Stimulated activated CD4-positive, alpha-beta T cell treated with anti-CD3 and anti-CD28 coated beads, Interleukin-1b, Interleukin-23, amount 100 ng/mL, for 24 hours (primary cell): ENCODE results near the gene LTA.
"Not testable (repeated sequence)": the region's sequence is repeated elsewhere in the genome, so short reads cannot be mapped to it uniquely, and the experiment has no call there.

Source experiments
- DNase-seq, 4 experiments: peaks; one replicate each; pipeline ENCODE4 v3.0.0-alpha.2; 2020; ENCODE audit warnings: low read depth in 4 of 4, low spot score in 1 of 4

The LTA gene

DNA sequence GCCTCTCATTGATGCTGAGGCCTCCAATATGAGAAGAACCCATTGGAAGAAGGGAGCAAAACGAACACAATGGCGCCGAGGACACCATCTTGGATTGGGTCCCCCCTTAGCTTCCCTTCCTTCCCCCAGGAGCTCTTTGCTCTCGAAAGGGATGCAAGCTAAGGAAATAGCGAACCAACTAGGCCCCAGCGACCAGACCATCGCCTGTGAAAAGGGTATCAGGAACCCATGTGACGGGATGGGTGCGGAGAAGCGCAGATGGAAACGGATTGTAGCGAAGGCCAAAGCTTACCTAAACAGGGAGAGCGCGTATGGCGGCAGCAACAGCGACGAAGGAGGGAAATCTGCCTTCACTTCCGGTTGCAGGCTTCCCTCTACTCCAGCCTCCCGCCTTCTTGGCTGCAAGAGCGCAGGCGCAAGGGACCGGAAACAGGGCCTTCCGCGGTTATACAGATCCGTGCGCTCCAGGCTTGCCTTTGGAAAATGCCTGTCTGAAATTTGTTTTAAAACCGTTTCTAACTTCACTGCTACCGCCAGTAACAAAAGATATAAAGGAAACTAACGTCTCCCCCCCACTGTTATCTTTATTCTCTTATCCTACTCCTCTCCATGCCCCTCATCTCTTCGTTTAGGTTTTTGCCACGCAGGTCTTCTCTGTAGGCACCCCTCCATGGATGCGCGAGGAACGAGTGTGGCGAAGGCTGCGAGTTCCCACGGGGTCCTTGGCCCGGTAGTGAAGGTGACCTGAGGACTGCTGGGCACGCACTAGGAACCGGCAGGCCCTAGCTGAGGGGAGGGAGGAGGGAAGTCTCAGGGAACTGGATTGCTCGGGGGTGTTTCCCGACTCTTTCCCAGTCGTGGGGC is 30.2 kb upstream of the LTA start, which contains the start of gene DDX39B:
DDX39B (minus strand) TSS at position 346 of the 864 bp plus-strand sequence. CDS start 1,471 bp downstream, outside the sequence.
- peak; percentile 80 to 87 (median 83) for DNase-seq

DNA sequence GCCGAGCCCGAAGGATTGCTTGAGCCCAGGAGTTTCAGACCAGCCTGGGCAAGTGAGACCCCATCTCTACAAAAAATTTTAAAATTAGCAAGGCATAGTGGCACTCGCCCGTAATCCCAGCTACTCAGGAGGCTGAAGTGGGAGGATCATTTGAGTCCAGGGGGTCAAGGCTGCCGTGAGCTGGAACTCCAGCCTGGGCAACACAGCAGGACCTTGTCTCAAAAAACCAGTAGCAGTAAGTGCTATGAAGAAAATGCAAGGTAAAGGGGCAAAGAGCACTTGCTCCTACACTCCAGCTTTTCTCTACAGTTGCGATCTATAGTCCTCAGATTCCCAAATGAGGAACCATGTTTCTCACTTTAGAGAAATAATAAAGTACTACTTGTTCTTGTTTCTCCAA is 28.4 kb upstream of the LTA start:
- DNase-seq, result no peak

GRCh38 chr6:31544676-31545075 is 27.4 kb upstream of the LTA start:
- DNase-seq, result no peak

DNA sequence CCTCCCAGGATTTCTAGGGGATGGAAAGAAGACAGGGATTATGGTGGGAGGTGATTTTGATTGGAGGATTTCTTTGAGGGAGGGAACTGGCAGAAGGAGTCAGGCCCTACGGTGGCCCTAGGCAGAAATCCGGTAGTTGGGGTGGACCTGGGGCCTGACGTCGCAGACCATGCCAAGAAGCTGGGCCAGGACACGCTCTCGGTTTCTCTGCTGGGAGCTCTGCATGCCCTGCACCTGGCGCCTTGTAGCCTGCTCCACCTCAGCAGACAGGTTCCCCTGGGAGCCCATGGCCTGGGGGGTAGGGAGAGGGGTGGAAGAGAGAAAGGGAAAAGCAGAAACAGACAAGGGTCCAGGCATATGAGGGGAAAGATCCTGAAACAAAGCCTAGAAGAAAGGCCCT is 26.8 kb upstream of the LTA start:
- DNase-seq, result no peak

DNA sequence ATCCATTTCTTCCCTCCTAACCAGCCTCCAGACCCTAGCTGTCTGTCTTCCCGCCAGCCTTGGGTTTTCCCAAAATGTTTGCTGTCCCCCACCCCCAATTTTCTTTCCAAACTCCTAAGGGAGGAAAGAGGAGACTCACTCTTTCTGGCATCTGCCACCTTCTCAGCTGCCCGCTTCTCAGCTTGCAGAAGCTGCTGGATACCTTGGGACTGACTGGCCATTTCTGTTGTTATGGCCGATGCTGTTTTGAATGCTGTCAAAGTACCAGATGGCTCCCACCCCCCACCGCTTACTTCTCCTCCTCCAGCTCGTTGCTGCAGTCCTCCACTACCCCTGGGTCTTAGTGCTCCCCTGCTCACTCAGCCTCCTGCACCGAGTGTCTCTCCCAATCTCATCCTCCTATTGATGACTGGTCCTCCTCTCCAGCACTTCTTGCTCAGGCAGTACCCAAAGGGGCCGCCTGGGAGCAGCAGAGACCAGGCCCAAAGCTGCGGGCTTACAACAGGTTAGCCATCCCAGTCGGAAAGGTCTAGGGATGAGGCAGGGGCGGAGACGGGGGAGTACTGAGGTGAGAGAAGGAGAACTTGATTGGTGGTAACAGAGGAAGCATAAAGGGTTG is 25.6 kb upstream of the LTA start, which contains the start of gene ATP6V1G2:
ATP6V1G2 (minus strand) TSS at position 270 of the 619 bp plus-strand sequence; CDS start at position 221, 49 bp downstream.
- DNase-seq, result peak; percentile 62 to 88 (median 74)

- peak; percentile 73 to 91 (median 84) for DNase-seq
Observed at GRCh38 chr6:31546958-31547726, 24.9 kb upstream of the LTA start, which contains the start of gene NFKBIL1. TSS of gene NFKBIL1 (plus strand) at chr6:31547608. CDS start at chr6:31547695, 87 bp downstream.

DNA sequence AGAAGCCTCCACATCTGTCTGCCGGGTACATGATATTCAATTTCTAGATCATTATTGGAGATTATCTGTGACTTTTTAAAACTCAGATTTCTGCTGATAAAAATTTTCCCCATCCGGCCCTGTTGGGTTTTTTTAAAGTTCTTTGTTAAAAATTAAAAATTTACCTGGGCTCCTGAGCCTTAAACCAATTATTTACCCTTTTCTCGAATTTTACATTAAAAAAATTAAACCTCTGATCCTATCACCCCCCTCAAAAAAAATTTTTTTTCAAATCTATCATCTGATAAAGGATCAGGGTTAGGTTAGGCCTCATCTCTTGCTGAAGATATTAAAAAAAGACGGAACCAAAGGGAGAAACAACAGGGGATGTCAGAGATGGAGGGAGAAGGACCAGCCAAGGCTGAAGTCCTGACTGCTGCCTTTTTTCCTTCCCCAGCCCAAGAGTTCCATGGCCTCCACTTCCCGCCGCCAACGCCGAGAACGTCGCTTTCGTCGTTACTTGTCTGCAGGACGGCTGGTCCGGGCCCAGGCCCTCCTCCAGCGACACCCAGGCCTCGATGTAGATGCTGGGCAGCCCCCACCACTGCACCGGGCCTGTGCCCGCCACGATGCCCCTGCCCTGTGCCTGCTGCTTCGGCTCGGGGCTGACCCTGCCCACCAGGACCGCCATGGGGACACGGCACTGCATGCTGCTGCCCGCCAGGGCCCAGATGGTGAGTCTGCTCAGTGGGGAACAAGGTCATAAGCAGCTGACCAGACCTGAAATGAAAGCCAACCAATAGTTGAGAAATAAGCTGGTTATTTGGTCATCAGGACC is 24.2 kb upstream of the LTA start:
- no peak for DNase-seq

GRCh38 chr6:31548544-31548873 is 23.6 kb upstream of the LTA start:
- no peak for DNase-seq

GRCh38 chr6:31551371-31551770 is 20.7 kb upstream of the LTA start:
- DNase-seq, result not testable (repeated sequence)

- DNase-seq, result no peak
Observed at GRCh38 chr6:31556307-31556706, 15.8 kb upstream of the LTA start.

DNA sequence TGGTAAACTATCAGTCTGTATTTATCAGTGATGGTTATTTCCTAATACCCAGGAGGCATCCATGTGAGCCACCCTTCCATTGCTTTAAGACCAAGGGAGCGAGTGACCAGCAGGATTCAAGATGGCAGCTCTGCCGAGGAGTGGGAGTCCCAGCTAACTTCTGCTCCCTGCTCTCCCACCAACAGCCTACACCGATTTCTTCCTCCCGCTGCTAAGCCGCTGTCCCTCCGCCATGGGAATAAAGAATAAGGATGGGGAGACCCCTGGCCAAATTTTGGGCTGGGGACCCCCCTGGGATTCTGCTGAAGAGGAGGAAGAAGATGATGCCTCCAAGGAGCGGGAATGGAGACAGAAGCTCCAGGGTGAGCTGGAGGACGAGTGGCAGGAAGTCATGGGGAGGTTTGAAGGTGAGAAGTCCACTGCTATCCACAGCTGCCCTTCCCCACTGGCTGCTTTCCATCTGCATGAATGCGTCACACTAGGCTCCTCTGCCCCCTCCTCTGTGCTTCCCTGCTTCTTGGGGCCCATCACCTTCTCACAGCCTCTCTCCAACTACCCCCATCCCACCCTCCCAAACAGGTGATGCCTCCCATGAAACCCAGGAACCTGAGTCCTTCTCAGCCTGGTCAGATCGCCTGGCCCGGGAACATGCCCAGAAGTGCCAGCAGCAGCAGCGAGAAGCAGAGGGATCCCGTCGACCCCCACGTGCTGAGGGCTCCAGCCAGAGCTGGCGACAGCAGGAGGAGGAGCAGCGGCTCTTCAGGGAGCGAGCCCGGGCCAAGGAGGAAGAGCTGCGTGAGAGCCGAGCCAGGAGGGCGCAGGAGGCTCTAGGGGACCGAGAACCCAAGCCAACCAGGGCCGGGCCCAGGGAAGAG is 14.4 kb upstream of the LTA start:
- DNase-seq, result no peak

DNA sequence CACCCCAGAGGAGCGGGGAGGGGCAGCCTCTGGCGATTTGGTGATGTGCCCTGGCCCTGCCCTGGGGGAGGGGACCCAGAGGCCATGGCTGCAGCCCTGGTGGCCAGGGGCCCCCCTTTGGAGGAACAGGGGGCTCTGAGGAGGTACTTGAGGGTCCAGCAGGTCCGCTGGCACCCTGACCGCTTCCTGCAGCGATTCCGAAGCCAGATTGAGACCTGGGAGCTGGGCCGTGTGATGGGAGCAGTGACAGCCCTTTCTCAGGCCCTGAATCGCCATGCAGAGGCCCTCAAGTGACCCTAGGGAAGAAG is 13.8 kb upstream of the LTA start:
- no peak for DNase-seq

DNA sequence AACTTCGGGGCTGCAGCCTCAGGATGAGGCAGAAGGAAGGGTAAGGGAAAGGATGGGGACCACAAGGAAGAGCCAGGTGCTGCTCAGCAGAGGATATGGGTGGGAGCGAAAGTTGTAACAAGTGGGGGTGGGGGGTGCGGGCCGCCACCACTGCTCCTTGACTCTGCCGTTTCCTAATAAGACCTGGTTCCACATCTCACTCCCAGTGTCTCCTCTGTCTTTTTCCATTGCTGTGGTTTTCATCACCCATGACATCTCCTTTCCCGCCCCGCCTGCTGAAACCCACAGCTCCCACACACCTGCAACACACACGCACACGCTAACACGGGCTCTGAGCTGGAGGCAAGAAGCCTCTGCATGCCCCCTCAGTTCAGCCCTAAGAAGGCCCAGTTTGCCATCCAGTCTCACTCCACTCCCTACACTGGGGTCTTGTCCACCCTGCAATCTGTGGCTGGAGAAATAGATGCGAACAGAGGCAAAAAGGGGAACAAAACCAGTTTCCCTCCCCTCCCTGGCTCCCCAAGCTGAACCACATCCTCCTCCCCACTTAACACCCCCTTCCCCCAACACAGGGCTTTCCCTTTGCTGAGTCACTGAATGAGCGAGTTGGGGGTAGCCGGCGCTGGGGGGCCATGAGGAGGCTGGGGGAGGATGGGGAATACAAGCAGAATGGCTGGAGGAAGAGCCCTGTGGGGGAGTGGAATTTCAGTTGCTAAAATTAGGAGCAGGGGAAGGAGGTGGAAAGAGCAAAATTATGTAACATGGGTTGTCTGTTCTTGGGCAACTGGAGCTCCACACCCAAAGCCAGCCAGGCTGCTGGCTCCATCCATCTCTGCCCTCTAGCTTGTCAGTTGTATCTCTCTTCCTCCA is 13.2 kb upstream of the LTA start:
- DNase-seq, result peak in 3 of 4 experiments; percentile 50 to 73 (median 59)

DNA sequence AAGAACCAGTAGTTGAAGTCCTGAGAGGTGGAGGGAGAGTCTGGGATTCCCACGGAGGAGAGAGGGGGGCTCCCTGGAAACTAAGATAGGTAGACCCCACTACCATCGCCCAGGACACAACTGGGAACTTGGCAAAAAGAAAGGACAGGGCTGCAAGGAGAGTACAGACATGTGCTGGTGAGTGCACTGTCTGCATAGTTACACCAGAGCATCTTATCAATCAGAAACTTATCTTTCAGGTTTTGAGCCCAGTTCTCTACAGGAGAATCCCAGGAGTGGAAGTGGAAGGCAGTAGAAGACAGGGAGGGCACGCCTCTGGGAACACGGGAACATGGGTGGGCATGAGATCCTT is 12.5 kb upstream of the LTA start:
- DNase-seq, result no peak

DNA sequence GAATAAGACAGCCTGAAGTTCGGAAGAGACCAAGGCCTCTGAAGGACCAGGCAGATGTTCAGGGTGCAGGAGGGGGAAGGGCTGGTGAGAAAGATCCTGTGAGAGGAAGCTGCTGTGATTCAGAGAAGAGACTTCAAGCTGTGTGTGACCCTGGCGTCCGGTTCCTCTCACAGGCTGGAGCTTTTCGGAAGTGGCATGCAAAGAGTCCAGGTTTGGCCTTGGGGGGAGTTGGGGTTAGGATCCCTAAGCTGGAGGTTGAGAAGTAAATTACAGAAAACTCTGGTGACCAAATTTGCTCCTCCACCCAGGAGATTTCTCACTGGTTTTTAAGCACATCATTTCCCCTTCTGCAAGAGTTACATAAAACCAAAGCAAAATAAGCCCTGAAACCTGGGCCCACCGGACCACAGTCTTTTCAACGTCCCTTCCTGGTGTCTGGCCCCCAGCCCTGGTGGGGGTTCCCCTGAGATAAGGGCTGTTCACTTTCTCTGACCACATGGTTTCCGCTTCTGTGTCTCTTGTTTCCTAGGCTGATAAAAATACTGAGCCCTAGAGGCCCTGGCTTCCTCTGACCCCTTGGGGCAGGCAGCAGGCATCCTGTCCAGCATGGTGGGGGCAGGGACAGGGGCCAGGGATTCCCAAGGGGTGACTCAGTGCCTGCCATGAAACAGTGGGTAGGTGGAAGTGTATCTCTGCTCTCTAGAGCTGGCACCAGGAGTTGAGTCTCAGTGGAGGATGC is 12.0 kb upstream of the LTA start:
- peak in 1 of 4 experiments; percentile 49 for DNase-seq

DNA sequence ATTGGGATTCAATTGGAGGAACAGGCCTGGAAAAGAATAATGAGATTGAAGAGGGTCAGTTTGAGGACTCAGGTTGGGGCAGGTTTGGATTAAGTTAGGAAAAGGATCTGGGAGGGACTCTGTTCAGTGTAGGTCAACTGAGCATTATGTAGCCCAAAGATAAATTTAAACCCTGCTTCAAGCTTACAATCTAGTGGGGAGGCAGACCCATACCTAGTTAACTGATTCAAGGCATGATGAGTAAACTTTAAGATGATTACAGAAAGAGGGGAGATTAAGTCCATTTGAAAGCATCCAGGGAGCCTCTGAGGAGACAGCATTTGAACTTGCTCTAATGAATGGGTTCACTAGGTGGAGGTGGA is 11.4 kb upstream of the LTA start:
- DNase-seq, result no peak

DNA sequence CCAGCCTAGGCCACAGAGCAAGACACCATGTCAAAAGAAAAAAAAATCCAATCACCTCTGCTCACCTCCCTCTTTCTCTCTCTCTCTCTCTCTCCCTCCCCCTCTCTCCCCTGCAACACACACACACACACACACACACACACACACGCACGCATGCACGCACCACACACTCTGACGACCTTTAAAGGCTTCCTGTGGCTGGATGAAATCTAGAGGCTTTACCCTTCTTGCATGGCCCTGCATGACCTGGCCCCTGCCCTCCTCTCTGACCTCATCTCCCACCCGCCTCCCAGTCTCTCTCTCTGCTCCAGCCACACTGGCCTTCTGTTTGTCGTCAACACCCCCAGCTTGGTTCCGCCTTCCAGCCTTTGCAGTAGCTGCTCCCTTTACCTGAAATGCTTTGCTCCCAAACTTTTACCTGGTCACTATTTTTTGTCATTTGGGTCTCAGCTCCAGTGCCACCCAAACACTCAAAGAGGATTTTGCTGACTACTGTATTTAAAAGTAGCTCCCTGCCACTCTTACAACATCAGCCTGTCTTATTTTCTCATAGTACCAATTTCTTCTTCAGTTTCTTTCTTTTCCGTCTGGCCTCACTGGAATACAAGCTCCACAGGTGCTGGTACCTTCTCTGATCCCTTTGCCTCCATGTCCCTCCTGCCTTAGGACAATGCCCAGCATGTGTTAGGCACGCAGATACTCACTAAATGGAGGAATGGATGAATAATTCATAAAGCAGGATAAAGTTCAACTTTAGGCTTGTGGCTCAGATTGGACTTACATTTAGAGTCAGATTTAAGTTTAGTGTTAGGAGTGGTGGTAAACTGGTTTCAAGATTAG is 4.3 kb upstream of the LTA start:
- no peak for DNase-seq
